ENCODE measurements around the gene MTIF3.

GRCh38 chr13:27463500-27463899 is 13.1 kb upstream of the MTIF3 start:
- no peak for TF ChIP-seq POLR2A (IDR thresholded peaks at IDR 0.05)
- TF ChIP-seq CTCF (IDR thresholded peaks at IDR 0.05): no peak

Data from adrenal gland (tissue), 5 donors.